Measurements from ENCODE around the gene PRKCA.

DNA sequence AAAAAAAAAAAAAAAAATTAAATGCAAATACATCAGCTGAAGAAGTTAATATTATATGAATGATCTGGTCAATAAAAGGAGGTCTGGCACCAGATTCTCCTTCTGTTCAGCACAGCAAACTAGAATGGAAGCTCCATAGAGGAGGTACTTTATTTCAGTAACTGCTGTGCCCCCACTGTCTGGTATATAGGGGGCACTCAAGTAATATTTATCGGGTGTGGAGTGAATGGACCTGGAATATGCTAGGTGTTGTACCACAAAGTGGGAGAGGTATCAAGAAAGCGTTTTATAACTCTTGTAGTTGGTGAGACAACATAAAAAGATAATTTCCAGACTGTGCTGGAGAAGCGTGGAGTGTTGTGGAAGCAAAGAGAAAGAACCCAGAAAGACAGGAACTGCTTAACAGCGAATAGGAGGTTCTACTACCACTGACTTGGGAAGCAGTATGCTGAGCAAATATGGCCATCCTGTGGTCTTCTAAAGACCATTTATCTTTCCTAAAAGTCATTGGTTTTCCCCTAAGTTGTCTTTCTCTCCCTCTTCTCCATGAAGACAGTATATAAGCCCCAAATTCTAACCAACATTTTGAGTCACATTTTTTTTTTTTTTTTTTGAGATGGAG lies 12.2 kb upstream of the PRKCA start:
- TF ChIP-seq, protein P1, sequence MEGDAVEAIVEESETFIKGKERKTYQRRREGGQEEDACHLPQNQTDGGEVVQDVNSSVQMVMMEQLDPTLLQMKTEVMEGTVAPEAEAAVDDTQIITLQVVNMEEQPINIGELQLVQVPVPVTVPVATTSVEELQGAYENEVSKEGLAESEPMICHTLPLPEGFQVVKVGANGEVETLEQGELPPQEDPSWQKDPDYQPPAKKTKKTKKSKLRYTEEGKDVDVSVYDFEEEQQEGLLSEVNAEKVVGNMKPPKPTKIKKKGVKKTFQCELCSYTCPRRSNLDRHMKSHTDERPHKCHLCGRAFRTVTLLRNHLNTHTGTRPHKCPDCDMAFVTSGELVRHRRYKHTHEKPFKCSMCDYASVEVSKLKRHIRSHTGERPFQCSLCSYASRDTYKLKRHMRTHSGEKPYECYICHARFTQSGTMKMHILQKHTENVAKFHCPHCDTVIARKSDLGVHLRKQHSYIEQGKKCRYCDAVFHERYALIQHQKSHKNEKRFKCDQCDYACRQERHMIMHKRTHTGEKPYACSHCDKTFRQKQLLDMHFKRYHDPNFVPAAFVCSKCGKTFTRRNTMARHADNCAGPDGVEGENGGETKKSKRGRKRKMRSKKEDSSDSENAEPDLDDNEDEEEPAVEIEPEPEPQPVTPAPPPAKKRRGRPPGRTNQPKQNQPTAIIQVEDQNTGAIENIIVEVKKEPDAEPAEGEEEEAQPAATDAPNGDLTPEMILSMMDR (IDR thresholded peaks at IDR 0.05): peak in 4 of 7 experiments; percentile 16 to 57 (median 39)
- TF ChIP-seq POLR2A (IDR thresholded peaks at IDR 0.05): no peak
